Mesothelial cell of epicardium (in vitro differentiated cells): ENCODE results near the gene USP54. TPM values are rescaled to one million over a fixed set of nuclear protein-coding genes. Genes with fewer than 3 reads are reported as not detected.

Experiments used
- DNase-seq, 2 experiments: peaks; one replicate each; pipeline ENCODE4 v3.0.0; 2021; ENCODE audit warnings: low spot score in 2 of 2; ENCODE audit not compliant: unreplicated experiment in 2 of 2
- H3K27ac Mint-ChIP-seq: 2 replicates; pipeline ENCODE4 v1.8.0; 2021; ENCODE audit warnings: mixed read lengths
- H3K27me3 Mint-ChIP-seq: 2 replicates; pipeline ENCODE4 v1.8.0; 2021; ENCODE audit warnings: low read depth, mixed read lengths
- H3K36me3 Mint-ChIP-seq: 2 replicates; pipeline ENCODE4 v1.8.0; 2021; ENCODE audit warnings: mixed read lengths
- H3K4me1 Mint-ChIP-seq: 2 replicates; pipeline ENCODE4 v1.8.0; 2021; ENCODE audit warnings: mixed read lengths
- H3K4me3 Mint-ChIP-seq: 2 replicates; pipeline ENCODE4 v1.8.0; 2021; ENCODE audit warnings: mild to moderate bottlenecking, moderate library complexity, mixed read lengths
- H3K9me3 Mint-ChIP-seq: 2 replicates; pipeline ENCODE4 v1.8.0; 2021; ENCODE audit warnings: mixed read lengths
- CTCF ChIP-seq: fragments of 200-600 bp; sonication (generic); IDR thresholded peaks from one replicate; pipeline ENCODE4 v1.5.0; 2021; ENCODE audit warnings: antibody characterized with exemption; ENCODE audit not compliant: unreplicated experiment
- total RNA-seq: library from RNA; stranded (reverse); gene quantifications from 3 replicates; pipeline ENCODE4 v1.2.1, GENCODE V29; 2021

The USP54 gene
- total RNA-seq, 1 donor from 2014 or later, result 26.7 TPM

- no peaks in the 10 kb centered on the region for H3K9me3 Mint-ChIP-seq
- H3K36me3 Mint-ChIP-seq, result no peaks in the 10 kb centered on the region
- peaks cover 29% of the 10 kb centered on the region for H3K4me1 Mint-ChIP-seq
- H3K27me3 Mint-ChIP-seq, result peaks cover 27% of the 10 kb centered on the region
- no peak for TF ChIP-seq CTCF
- DNase-seq, result no peak
- H3K4me3 Mint-ChIP-seq, result no peak overlapping the region
- H3K27ac Mint-ChIP-seq, result peak overlapping the region; percentile 76
These were observed 975 bp upstream of the USP54 start for GRCh38 chr10:73591935-73592699.

- TF ChIP-seq CTCF, result no peak
- DNase-seq, result no peak
- peak overlapping the region; percentile 6 for H3K27ac Mint-ChIP-seq
- peaks cover 41% of the 10 kb centered on the region for H3K4me1 Mint-ChIP-seq
- H3K9me3 Mint-ChIP-seq, result peaks cover 8% of the 10 kb centered on the region
- peaks cover 36% of the 10 kb centered on the region for H3K27me3 Mint-ChIP-seq
- no peak overlapping the region for H3K4me3 Mint-ChIP-seq
- no peaks in the 10 kb centered on the region for H3K36me3 Mint-ChIP-seq
These were observed 1.5 kb downstream of the USP54 start for GRCh38 chr10:73589563-73590126.

- no peak for DNase-seq
- no peak for TF ChIP-seq CTCF
- Mint-ChIP-seq H3K9me3 (peaks cover 8% of the 10 kb centered on the region), H3K27me3 (peaks cover 37% of the 10 kb centered on the region), H3K27ac (no peak overlapping the region), H3K36me3 (no peaks in the 10 kb centered on the region), H3K4me1 (peaks cover 41% of the 10 kb centered on the region), H3K4me3 (no peak overlapping the region)
These were observed 2.5 kb downstream of the USP54 start for GRCh38 chr10:73588656-73589055.

- Mint-ChIP-seq H3K4me3 (no peak overlapping the region), H3K9me3 (peaks cover 11% of the 10 kb centered on the region), H3K4me1 (peaks cover 33% of the 10 kb centered on the region), H3K27ac (peak overlapping the region; percentile 5), H3K36me3 (peaks cover 4% of the 10 kb centered on the region), H3K27me3 (peaks cover 47% of the 10 kb centered on the region)
- DNase-seq, result no peak
- TF ChIP-seq CTCF, result no peak
These were observed 4.6 kb downstream of the USP54 start for GRCh38 chr10:73586583-73586984.

GRCh38 chr10:73585327-73585726 is 5.8 kb downstream of the USP54 start:
- peaks cover 45% of the 10 kb centered on the region for H3K27me3 Mint-ChIP-seq
- H3K9me3 Mint-ChIP-seq, result peaks cover 11% of the 10 kb centered on the region
- TF ChIP-seq CTCF, result no peak
- DNase-seq, result no peak
- peaks cover 27% of the 10 kb centered on the region for H3K4me1 Mint-ChIP-seq
- H3K36me3 Mint-ChIP-seq, result peaks cover 4% of the 10 kb centered on the region
- no peak overlapping the region for H3K4me3 Mint-ChIP-seq
- H3K27ac Mint-ChIP-seq, result no peak overlapping the region
